Esophagus mucosa (tissue), 1 donor: Measurements from ENCODE around the gene CTNNA1. TPM values are rescaled to one million over a fixed set of nuclear protein-coding genes. Genes with fewer than 3 reads are reported as not detected.
"Not testable (repeated sequence)": the region's sequence is repeated elsewhere in the genome, so short reads cannot be mapped to it uniquely, and the experiment has no call there.

Experiments
- ATAC-seq: fragments of 200-7000 bp; cut with Tn5 transposase; one replicate; pipeline ENCODE4 v1.9.1; 2020
- total RNA-seq: library from RNA; stranded (reverse); gene quantifications from one replicate; pipeline ENCODE4 v1.2.4, GENCODE V29; 2023
- donor health status: DM: yes; HTN: yes; CAD: no.

The CTNNA1 gene
- total RNA-seq, 1 donor from 2014 or later = 332 TPM

DNA sequence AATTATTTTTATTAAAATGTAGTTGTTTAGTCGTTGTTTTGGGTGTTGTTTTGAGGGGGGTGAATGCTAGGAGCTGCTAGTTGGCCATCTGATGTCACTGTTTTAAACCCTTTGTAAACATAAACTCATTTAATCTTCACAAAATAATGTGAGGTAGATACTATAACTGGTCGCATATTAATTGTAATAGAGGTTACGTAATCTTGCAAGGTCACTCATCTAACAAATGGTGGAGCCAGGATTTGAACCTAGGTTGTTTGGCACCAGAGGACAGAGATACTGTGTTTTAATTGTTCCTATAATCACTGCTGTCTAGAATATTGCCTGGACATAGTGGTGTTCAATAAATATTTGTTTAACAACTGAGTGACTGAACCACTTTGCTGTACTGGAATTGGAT lies 67.5 kb downstream of the CTNNA1 start:
- ATAC-seq = no peak

- ATAC-seq = no peak
Observed at GRCh38 chr5:138824516-138824915, 71.3 kb downstream of the CTNNA1 start.

DNA sequence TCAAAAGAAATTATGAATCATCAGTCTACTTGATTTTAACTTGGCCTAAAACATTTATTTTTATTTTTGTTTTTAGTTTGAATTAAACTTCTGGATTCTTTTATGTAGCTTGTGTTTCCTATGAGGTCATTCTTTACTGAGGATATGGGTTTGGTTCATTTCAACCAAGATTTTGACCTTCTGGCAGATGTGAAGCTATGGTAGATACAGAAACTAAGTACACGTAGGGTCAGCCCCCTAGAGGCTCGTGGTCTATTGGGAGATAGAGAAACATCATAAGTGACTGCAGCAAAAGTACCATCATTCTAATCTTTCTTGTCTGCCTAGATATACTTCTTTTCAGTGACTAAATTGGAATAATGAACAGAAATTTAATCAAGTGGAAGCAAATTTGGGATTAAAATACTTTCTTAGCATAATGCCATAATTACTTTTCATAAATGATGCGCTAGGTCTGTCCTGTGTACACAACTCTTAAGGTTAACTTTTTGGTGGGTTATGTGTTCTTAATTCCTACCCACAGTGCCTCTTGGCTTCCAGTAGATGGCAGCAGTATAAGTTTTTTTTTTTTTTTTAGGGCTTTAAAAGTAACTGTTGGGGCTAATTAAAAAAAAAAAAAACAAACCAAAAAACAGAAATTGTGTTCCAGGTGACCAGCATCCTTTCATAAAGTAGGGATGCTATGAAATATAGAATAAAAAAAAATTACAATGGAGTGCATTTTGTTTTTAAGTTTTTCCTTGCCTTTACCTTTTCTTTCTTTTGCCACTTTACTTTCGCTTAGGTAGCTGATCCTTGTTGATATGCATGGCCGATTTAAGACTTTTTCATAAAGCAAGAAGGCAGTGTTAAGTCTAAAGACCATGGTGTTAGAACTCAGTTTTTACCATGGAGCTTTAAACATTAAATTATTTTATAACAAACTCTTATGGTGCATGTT lies 72.0 kb downstream of the CTNNA1 start:
- ATAC-seq = no peak

GRCh38 chr5:138828556-138828955 lies 75.3 kb downstream of the CTNNA1 start:
- ATAC-seq = no peak

DNA sequence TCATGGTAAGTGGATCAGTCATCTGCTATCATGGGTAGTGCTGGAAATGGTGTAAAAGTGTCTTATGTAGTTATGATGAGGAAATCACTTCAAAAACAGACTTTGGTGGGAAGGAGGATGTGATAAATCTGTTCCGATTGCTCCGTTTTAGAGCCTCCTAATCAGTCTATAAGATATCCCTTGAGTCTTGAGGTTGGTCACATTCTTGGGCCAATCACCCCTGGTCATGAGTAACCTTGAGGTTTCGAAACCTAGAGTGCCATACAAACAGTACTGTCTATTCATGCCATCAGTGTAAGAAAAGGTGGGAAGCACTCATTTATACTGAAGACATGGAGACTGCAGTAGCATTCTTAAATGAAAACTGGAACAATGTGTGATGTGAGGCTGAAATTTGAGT lies 76.1 kb downstream of the CTNNA1 start:
- no peak for ATAC-seq

GRCh38 chr5:138831703-138832102 lies 78.5 kb downstream of the CTNNA1 start:
- ATAC-seq = no peak

GRCh38 chr5:138832218-138832617 lies 79.0 kb downstream of the CTNNA1 start:
- ATAC-seq = no peak

DNA sequence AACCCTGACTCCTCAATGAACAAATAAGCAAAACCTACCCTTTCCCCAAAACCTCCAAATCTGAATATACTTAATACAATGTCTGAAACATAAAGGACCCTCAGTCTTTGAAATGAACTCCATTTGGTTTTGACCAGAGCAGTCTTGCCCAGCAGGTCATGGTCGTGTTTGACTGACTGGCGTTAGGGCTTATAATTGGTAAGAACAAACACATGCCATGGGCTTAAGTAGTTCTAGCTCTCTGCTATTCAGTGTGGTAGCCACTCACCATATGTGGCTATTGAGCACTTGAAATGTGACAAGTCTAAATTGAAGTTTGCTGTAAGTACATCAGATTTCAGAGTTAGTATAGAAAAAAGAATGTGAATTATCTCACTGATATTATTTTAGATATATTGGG lies 79.9 kb downstream of the CTNNA1 start:
- ATAC-seq = no peak

DNA sequence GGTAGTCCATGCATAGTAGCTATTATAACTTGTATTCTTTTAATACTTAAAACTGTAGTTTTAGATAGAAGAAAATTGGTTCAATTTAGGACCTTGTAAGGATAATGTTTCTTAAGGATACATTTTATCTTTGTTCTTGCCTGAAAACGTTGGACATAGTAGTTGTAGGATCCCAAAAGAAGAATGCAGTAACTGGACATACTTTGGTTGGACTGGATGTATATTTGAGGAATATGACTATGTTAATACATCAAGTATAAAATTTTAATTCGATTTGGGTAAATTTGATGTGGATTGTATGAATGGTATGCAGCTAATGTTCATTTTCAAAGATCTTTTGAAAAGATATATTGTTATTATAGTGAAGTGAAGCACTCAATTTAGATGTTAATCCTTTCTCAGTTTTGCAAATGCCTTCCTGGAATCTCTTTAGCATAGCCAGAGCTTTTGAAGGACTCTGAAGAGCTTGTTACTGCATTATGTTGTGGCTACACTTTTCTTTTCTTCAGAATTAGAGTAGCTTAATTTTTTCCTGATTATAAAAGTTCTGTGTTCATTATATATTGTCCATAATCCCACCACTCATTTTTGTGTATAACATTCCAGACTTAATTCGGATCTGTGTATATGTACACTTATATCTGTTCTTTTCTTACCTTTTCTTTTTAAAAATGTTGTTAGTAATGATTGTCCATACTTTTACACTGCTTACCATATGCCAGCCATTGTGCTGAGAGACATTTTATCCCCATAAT lies 80.7 kb downstream of the CTNNA1 start:
- no peak for ATAC-seq

GRCh38 chr5:138834853-138835252 lies 81.6 kb downstream of the CTNNA1 start:
- not testable (repeated sequence) for ATAC-seq

- ATAC-seq = no peak
Observed at GRCh38 chr5:138837160-138837559, 83.9 kb downstream of the CTNNA1 start.

DNA sequence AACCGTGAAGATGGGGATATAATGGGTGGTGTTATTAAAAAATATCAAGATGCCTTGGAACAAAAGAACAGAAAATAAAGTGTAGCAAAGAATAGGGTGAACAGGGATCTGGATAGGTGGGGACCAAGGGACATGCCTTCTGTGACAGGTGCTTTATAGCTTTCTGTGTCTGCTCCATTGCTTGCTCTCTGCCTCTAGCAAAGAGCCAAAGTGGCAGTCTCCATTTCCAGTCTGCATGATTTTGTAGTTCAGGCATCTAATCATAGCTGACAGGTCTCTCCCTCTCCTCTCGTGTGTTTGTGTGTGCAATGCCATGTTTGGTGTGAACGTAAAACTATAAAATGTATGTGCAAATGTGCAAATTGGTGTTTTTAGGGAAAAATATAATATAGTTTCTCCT lies 86.9 kb downstream of the CTNNA1 start:
- ATAC-seq = no peak

DNA sequence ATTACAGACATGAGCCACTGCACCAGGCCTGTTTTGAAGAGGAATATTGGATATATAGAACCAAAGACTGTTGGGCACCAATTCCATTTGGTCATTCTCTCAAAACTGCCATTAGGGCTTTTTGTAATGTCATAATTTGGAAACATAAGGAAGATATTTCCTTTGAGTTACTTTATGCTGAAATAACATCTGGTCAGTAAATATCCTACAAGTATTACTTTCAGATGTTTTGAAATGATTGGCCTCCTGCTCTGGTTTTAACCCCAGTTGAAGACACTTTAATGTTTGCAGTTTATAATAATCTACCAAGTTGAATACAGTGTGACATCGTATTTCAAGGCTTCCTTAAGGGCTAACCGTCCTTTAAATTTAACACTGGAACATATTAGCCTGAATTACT lies 88.3 kb downstream of the CTNNA1 start:
- no peak for ATAC-seq

- peak; percentile 17 for ATAC-seq
Observed at GRCh38 chr5:138843316-138844124, 90.3 kb downstream of the CTNNA1 start.

GRCh38 chr5:138844125-138844461 lies 90.9 kb downstream of the CTNNA1 start:
- peak; percentile 73 for ATAC-seq

DNA sequence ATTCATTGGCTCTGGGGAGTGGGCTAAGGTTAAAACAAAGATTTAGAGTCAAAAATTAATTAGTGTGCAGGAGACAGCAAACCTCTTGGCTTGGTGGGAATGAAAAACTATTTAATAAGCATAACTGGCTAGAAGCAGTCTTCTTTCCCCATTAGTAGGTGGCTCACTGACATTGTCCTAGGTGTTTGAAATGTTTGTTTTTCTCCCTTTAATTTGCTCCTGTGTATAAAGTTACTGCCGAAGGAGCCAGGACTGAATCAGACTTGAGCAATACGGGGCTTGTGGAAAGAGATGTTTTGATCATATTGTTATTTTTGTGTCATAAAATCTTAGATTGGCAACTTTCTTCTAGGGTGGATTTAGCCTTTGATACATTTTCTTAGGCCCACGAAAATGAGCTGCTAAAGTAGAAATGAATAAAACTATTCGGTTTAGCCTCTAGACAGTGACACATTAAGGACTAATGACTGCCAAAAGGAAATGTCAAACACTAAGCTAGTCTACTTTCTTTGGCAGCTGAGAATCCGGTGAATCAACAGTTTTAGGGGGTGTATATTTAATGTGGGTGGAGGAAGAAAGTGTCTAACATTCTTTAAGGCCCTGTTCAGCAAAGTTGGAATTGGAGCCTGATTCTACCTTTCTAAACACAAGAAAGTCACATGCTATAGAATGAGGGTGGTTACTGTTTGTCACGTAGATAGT lies 91.7 kb downstream of the CTNNA1 start:
- ATAC-seq = peak; percentile 87

DNA sequence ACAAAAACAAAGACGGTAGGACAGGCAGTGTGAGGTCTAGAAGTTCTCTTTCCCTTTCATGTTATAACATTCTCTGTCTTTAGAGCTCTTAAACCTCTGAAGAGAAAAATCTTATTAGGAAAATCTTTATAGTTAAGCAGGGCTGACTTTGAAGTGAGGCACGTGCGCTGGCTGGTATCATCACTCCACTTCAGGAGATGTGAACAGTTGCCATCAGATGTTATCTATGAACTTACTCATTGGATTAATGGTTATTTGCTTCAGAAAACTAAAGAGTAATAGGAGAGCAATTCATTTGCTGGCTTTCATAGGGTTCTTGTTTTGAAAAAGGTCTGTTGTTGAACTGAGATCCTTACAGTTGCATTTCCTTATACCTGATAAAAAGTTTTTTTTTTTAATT lies 96.2 kb downstream of the CTNNA1 start:
- no peak for ATAC-seq

DNA sequence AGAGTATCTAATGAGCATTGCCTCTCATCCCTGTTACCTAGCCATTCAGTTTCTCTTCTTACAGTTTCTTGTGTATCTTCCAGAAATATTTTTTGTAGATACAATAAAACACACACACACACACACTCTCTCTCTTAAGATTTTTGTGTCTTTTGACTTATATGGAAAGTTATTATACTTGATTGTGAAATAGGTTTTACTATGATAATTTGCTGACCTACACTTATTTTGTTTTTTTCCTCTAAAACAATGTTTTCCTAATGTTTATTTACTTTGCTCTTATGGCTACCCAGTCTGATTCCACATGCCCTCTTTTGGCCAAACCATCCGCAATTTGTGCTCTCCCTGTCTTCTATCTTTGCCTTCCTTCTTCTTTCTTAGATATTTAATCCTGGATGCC lies 96.7 kb downstream of the CTNNA1 start:
- ATAC-seq = no peak

DNA sequence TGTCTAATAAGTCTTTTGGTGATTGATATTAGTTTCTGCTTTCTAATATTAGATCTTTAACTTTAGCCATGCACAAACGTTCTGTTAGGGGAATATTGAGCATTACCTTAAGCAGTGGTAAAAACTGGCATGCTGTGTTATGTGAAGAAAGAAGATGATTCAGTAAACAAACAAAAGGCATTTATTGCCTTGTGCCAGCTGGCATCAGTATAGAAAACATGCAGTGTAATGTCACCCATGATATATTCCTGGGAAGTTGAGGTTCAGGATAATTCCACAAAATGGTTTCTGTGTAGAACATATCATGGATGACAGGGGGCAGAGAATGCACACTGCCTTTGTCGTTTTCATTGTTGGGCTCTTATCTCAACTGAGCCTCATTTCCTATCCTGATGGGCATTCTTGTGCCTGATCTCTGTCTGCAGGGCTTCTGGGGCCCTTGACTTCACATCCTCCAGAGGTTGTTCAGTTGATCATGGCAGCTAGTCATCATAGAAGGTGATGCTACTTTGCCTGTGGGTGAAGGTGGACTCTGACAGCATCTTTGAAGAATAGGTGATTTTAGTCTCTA lies 97.7 kb downstream of the CTNNA1 start:
- peak; percentile 28 for ATAC-seq

GRCh38 chr5:138853132-138853531 lies 99.9 kb downstream of the CTNNA1 start:
- no peak for ATAC-seq

DNA sequence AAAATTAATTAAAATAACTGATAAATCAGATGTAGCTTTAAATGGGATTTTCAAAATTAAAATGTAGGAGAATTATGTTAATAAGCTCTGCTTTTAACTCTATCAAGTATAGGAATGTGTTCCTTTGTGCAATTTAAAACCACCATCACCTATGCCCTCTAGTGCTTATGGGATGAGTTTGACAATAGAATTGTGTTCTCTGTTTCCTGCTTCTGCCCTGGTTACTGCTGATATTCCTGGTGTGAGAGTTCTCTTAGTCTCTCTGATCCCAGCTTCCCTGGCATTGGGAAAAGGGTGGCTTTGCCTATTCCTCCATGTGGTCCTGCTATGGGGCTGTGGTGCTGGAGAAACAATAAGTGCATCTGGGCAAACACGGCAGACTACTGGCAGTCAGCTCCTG lies 113.8 kb downstream of the CTNNA1 start:
- no peak for ATAC-seq

- ATAC-seq = no peak
Observed at GRCh38 chr5:138869038-138869437, 115.8 kb downstream of the CTNNA1 start.
